HCT116 (cell line): ENCODE data around the gene LRRC4B. TPM values are rescaled to one million over a fixed set of nuclear protein-coding genes. Genes with fewer than 3 reads are reported as not detected.
A peak's percentile ranks its signal among the peaks of the same experiment; 100 is the strongest.

Experiments used
- ATAC-seq: fragments of 200-7000 bp; cut with Tn5 transposase; 2 replicates; pipeline ENCODE4 v1.9.1; 2020; ENCODE audit warnings: mild to moderate bottlenecking, moderate library complexity
- BruUV-seq: library from RNA; stranded (reverse); fragments of 400-500 nt; replicated peaks from 2 replicates; lab custom pipeline; 2021; lab: Mats Ljungman, UMichigan
- CTCF ChIA-PET: fragments of 300-600 bp; sonication (Branson Sonifier 250); formaldehyde crosslinking; loops from one replicate; lab custom pipeline; 2021; ENCODE audit warnings: antibody characterized with exemption; lab: Charles Lee
- POLR2A ChIA-PET: fragments of 300-600, 350-600 bp; sonication (Branson Sonifier 250); formaldehyde crosslinking; loops from one replicate; lab custom pipeline; 2021; ENCODE audit warnings: antibody characterized with exemption; lab: Charles Lee
- RAD21 ChIA-PET, 2 experiments: fragments of 300-600 bp; sonication (Branson Sonifier 250); formaldehyde crosslinking; loops; one replicate each; lab custom pipeline; 2023; ENCODE audit warnings: low total read pairs in 2 of 2; ENCODE audit not compliant: uncharacterized antibody in 2 of 2, unreplicated experiment in 2 of 2, low non-redundant PET in 1 of 2; lab: Charles Lee
- DNase-seq: peaks from one replicate; pipeline ENCODE4 v3.0.0-alpha.2; 2010; ENCODE audit warnings: low read depth, low spot score
- H2AFZ ChIP-seq: fragments of 200-600 bp; shearing (Covaris generic), sonication (generic); 2 replicates; pipeline ENCODE4 v1.6.1; 2017; ENCODE audit warnings: low read depth, mixed run types, mixed read lengths, antibody characterized with exemption, low read length; ENCODE audit not compliant: poor library complexity, severe bottlenecking
- H3K27ac ChIP-seq: 2 replicates; pipeline ENCODE4 v1.5.1; 2012; ENCODE audit warnings: low read depth, low read length
- H3K27me3 ChIP-seq: fragments of 200-600 bp; sonication (generic); 2 replicates; pipeline ENCODE4 v1.6.1; 2016; ENCODE audit warnings: mixed run types, low read length, mixed read lengths; ENCODE audit not compliant: insufficient read depth
- H3K36me3 ChIP-seq, 2 experiments: fragments of 200-500 bp in 1 of 2; fragments of 200-600 bp in 1 of 2; sonication (Bioruptor generic) in 1 of 2; sonication (generic) in 1 of 2; 2 replicates each; pipeline versions ENCODE4 v1.5.1 to v1.6.1; 2014 to 2016; ENCODE audit warnings: low read length in 2 of 2, inconsistent platforms in 1 of 2, mixed read lengths in 1 of 2, mixed run types in 1 of 2; ENCODE audit not compliant: insufficient read depth in 2 of 2, control insufficient read depth in 1 of 2
- H3K4me1 ChIP-seq, 2 experiments: fragments of 200-600 bp in 1 of 2; sonication (generic) in 1 of 2; 2 replicates each; pipeline versions ENCODE4 v1.5.1 to v1.6.1; 2012 to 2017; ENCODE audit warnings: low read length in 2 of 2, inconsistent platforms in 1 of 2, mild to moderate bottlenecking in 1 of 2, mixed read lengths in 1 of 2, mixed run types in 1 of 2, moderate library complexity in 1 of 2; ENCODE audit not compliant: insufficient read depth in 2 of 2, control insufficient read depth in 1 of 2
- H3K4me2 ChIP-seq: fragments of 200-600 bp; sonication (generic); 2 replicates; pipeline ENCODE4 v1.6.1; 2017; ENCODE audit warnings: mixed run types, low read length, mixed read lengths
- H3K4me3 ChIP-seq, 2 experiments: fragments of 200-600 bp in 1 of 2; sonication (generic) in 1 of 2; replicated peaks in 1 of 2; 2 replicates each; pipeline ENCODE4 v1.5.1; 2011 to 2016; ENCODE audit warnings: low read length in 2 of 2, control low read depth in 1 of 2, low read depth in 1 of 2, mild to moderate bottlenecking in 1 of 2, mixed read lengths in 1 of 2, mixed run types in 1 of 2
- H3K79me2 ChIP-seq: fragments of 200-600 bp; sonication (generic); 2 replicates; pipeline ENCODE4 v1.6.1; 2017; ENCODE audit warnings: mild to moderate bottlenecking, mixed run types, low read length, moderate library complexity, mixed read lengths; ENCODE audit not compliant: insufficient read depth
- H3K9ac ChIP-seq: fragments of 200-600 bp; sonication (generic); 2 replicates; pipeline ENCODE4 v1.6.1; 2016; ENCODE audit warnings: low read length, mixed read lengths
- H3K9me2 ChIP-seq: fragments of 200-600 bp; sonication (generic), shearing (Covaris generic); 2 replicates; pipeline ENCODE4 v1.6.1; 2017; ENCODE audit warnings: mixed run types, mild to moderate bottlenecking, moderate library complexity; ENCODE audit not compliant: insufficient read depth
- H3K9me3 ChIP-seq, 2 experiments: fragments of 200-500 bp in 1 of 2; fragments of 200-600 bp in 1 of 2; sonication (Bioruptor generic) in 1 of 2; sonication (generic) in 1 of 2; 2 replicates each; pipeline ENCODE4 v1.6.1; 2014 to 2017; ENCODE audit warnings: low read length in 2 of 2, mixed read lengths in 2 of 2, inconsistent platforms in 1 of 2, low read depth in 1 of 2, mild to moderate bottlenecking in 1 of 2, mixed run types in 1 of 2, moderate library complexity in 1 of 2; ENCODE audit not compliant: control insufficient read depth in 1 of 2, insufficient read depth in 1 of 2
- H4K20me1 ChIP-seq: fragments of 200-600 bp; sonication (generic), shearing (Covaris generic); 2 replicates; pipeline ENCODE4 v1.6.1; 2017; ENCODE audit warnings: mixed run types, mild to moderate bottlenecking, moderate library complexity; ENCODE audit not compliant: insufficient read depth
- CTCF ChIP-seq, 3 experiments: fragments of 200-600 bp in 1 of 3; sonication (generic) in 1 of 3; IDR thresholded peaks in 2 of 3; conservative IDR thresholded peaks in 1 of 3; 2 replicates each; pipeline ENCODE4 v1.5.1; 2012 to 2017; ENCODE audit warnings: low read depth in 2 of 3, low read length in 2 of 3, antibody characterized with exemption in 1 of 3, borderline replicate concordance in 1 of 3, control low read depth in 1 of 3, mild to moderate bottlenecking in 1 of 3, mixed read lengths in 1 of 3, mixed run types in 1 of 3, moderate library complexity in 1 of 3; ENCODE audit not compliant: insufficient read depth in 1 of 3
- EGR1 ChIP-seq: IDR thresholded peaks from 2 replicates; pipeline ENCODE4 v1.6.1; 2012; ENCODE audit warnings: low read depth
- ELF1 ChIP-seq: IDR thresholded peaks from 2 replicates; pipeline ENCODE4 v1.6.1; 2012; ENCODE audit warnings: low read depth, borderline replicate concordance
- EZH2 ChIP-seq: fragments of 200-600 bp; sonication (generic); IDR thresholded peaks from 2 replicates; pipeline ENCODE4 v1.6.1; 2017; ENCODE audit warnings: antibody characterized with exemption, mixed run types
- JUND ChIP-seq: IDR thresholded peaks from 2 replicates; pipeline ENCODE4 v1.6.1; 2012
- MAX ChIP-seq: IDR thresholded peaks from 2 replicates; pipeline ENCODE4 v1.6.1; 2012
- POLR2A ChIP-seq: IDR thresholded peaks from 2 replicates; pipeline ENCODE4 v1.7.0; 2011; ENCODE audit warnings: borderline replicate concordance; ENCODE audit not compliant: insufficient read depth, insufficient read length; ENCODE audit errors: extremely low read depth
- SIN3A ChIP-seq: IDR thresholded peaks from 2 replicates; pipeline ENCODE4 v1.6.1; 2012; ENCODE audit warnings: low read depth
- SP1 ChIP-seq: IDR thresholded peaks from 2 replicates; pipeline ENCODE4 v1.6.1; 2012; ENCODE audit warnings: low read depth
- SRF ChIP-seq: IDR thresholded peaks from 2 replicates; pipeline ENCODE4 v1.6.1; 2012; ENCODE audit warnings: low read depth
- YY1 ChIP-seq: IDR thresholded peaks from 2 replicates; pipeline ENCODE4 v1.6.1; 2011; ENCODE audit warnings: low read length, low read depth, moderate library complexity, mild to moderate bottlenecking; ENCODE audit not compliant: insufficient replicate concordance; ENCODE audit errors: extremely low read depth
- ZFX ChIP-seq: fragments of 450-650 bp; IDR thresholded peaks from 2 replicates; pipeline ENCODE4 v1.6.1; 2017
- ZNF274 ChIP-seq: fragments of 200-500 bp; sonication (Bioruptor generic); IDR thresholded peaks from 2 replicates; pipeline ENCODE4 v1.6.1; 2014; ENCODE audit warnings: mild to moderate bottlenecking, low read depth, low read length, inconsistent platforms
- intact Hi-C: fragments of 100-400 bp; cut with micrococcal nuclease; formaldehyde crosslinking; loops from 2 replicates; pipeline ENCODE4 v1.10.0; 2022
- total RNA-seq: library from RNA; stranded (reverse); gene quantifications from one replicate; pipeline ENCODE4 v1.2.1, GENCODE V29; 2021; ENCODE audit not compliant: unreplicated experiment
- TF ChIP-seq, protein P1 (sequence below): IDR thresholded peaks from 2 replicates; pipeline ENCODE4 v1.6.1; 2012
- TF ChIP-seq, protein P2 (sequence below): IDR thresholded peaks from 2 replicates; pipeline ENCODE4 v1.6.1; 2011; ENCODE audit warnings: mild to moderate bottlenecking, low read length, moderate library complexity; ENCODE audit not compliant: insufficient replicate concordance; ENCODE audit errors: extremely low read depth

LRRC4B gene
- total RNA-seq, 1 experiment from 2014 or later = 0.89 TPM

DNA sequence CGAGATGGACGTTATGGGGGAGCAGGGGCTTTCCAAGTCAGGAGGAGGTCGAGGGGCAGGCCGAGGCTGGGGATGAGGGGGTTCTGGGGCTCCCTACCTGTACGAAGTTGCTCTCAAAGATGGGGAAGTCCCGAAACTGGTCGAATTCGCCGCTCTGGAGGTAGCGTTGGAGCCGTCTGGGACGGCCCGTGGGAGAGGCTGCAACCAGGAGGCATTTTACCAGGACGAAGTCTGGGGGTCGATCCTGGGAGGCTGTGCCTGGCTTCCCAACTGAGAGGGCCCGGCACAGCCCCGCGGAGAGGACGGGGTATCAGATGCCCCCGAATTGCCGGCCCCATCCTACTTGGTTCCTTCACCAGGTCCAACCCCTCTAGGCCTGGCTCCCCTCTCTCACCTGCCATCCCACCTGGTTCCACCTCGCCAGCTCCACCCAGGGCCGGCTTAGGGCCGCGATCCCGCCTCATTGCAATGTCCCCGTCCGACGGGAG is 92.5 kb downstream of the LRRC4B start:
- Histone ChIP-seq H3K9me2 (no peaks in the 10 kb centered on the region), H3K36me3 (peaks cover 8 to 18% of the 10 kb centered on the region in 2 experiments; a peak in 3 of 4 replicates), H3K27ac (peak overlapping the region; percentile 50; the same call in 1 of the 2 replicates), H3K4me1 (peaks cover 9 to 21% of the 10 kb centered on the region in 2 experiments; a peak in 3 of 4 replicates), H3K9me3 (no peaks in the 10 kb centered on the region), H3K4me2 (peak overlapping the region; percentile 97), H3K27me3 (no peaks in the 10 kb centered on the region), H3K4me3 (peak overlapping the region; percentile 92 to 100), H2AFZ (no peak overlapping the region), H4K20me1 (no peaks in the 10 kb centered on the region), H3K79me2 (peaks cover 38% of the 10 kb centered on the region), H3K9ac (peak overlapping the region; percentile 92)
- BruUV-seq = TSS peak; percentile 69
- ChIA-PET CTCF (no interaction called here), POLR2A (interaction anchor here (1.2 kb wide), 1 partner anchor 10 kb away, joined by 3 read pairs; no protein-coding TSS in a partner anchor), RAD21 (no interaction called here)
- TF ChIP-seq ZNF274 (no peak), CTCF (IDR thresholded peaks at IDR 0.05 in 2 of 3, conservative IDR thresholded peaks at IDR 0.05 in 1 of 3; ENCODE audit: borderline replicate concordance in 1 of 3, insufficient read depth in 1 of 3, low read depth in 2 of 3, low read length in 2 of 3) (no peak), ZFX (0 out of 2 replicates have a peak, but pooled peaks have one; percentile 6)
- TF ChIP-seq, protein P1, sequence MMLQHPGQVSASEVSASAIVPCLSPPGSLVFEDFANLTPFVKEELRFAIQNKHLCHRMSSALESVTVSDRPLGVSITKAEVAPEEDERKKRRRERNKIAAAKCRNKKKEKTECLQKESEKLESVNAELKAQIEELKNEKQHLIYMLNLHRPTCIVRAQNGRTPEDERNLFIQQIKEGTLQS = no peak
- intact Hi-C loops = loop anchor here (1.0 kb wide), 2 partner anchors 36 to 99 kb away; partner anchors contain the start of genes JOSD2 and NR1H2
- DNase-seq (no peak), ATAC-seq (no peak)

DNA sequence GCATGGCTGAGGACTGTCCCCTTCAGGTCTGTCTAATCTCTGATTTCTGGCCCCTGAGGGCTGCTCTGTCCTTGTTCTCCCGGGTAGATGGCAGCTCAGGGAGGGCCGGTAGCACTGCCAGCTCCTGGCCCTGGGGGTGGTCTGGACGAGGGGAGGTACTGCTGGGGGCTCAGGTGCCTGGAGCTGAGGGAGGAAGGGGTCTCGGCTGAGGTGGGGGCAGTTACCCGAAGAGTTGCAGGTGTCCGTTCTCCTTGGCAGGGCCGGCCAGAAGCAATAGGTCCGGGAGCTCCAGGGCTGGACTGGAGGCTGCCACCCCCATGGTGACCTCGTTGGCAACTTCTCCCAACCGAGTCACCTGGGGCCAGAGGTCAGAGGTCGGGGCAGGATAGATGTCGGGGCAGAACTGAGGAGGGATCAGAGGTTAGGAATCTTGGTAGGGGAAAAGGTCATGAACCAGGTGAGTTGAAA is 93.1 kb downstream of the LRRC4B start:
- H4K20me1 ChIP-seq = no peaks in the 10 kb centered on the region
- H3K27me3 ChIP-seq = no peaks in the 10 kb centered on the region
- ChIA-PET RAD21 (no interaction called here), CTCF (interaction anchor here (0.6 kb wide), 1 partner anchor 10 kb away, joined by 3 read pairs; no protein-coding TSS in a partner anchor), POLR2A (interaction anchor here (1.2 kb wide), 1 partner anchor 9 kb away, joined by 3 read pairs; no protein-coding TSS in a partner anchor)
- peaks cover 37% of the 10 kb centered on the region for H3K79me2 ChIP-seq
- H3K4me1 ChIP-seq = peaks cover 9 to 21% of the 10 kb centered on the region in 2 experiments; a peak in 3 of 4 replicates
- intact Hi-C loops = no loop called here
- H2AFZ ChIP-seq = no peak overlapping the region
- no peak overlapping the region for H3K9ac ChIP-seq
- no peaks in the 10 kb centered on the region for H3K9me2 ChIP-seq
- H3K9me3 ChIP-seq = no peaks in the 10 kb centered on the region
- BruUV-seq = no TSS peak
- peak overlapping the region; percentile 97; the same call in 1 of the 2 replicates for H3K4me2 ChIP-seq
- no peak for ATAC-seq
- peak overlapping the region; percentile 50; the same call in 1 of the 2 replicates for H3K27ac ChIP-seq
- DNase-seq = no peak
- H3K4me3 ChIP-seq = peak overlapping the region in 1 of 2 experiments; percentile 100; a peak in 2 of 4 replicates
- H3K36me3 ChIP-seq = peaks cover 4 to 13% of the 10 kb centered on the region in 2 experiments; a peak in 2 of 4 replicates
- TF ChIP-seq JUND = no peak
- no peak for TF ChIP-seq EGR1
- no peak for TF ChIP-seq SP1
- TF ChIP-seq POLR2A = no peak
- TF ChIP-seq, protein P2, sequence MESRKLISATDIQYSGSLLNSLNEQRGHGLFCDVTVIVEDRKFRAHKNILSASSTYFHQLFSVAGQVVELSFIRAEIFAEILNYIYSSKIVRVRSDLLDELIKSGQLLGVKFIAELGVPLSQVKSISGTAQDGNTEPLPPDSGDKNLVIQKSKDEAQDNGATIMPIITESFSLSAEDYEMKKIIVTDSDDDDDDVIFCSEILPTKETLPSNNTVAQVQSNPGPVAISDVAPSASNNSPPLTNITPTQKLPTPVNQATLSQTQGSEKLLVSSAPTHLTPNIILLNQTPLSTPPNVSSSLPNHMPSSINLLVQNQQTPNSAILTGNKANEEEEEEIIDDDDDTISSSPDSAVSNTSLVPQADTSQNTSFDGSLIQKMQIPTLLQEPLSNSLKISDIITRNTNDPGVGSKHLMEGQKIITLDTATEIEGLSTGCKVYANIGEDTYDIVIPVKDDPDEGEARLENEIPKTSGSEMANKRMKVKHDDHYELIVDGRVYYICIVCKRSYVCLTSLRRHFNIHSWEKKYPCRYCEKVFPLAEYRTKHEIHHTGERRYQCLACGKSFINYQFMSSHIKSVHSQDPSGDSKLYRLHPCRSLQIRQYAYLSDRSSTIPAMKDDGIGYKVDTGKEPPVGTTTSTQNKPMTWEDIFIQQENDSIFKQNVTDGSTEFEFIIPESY = no peak
- no peak for TF ChIP-seq YY1
- TF ChIP-seq EZH2 = no peak
- TF ChIP-seq SRF = no peak
- TF ChIP-seq, protein P1 = no peak
- no peak for TF ChIP-seq SIN3A
- no peak for TF ChIP-seq MAX
- TF ChIP-seq ELF1 = no peak
